Activated effector memory CD4-positive, alpha-beta T cell treated with Interleukin-2 at 50 U/mL for 16 hours (primary cell): ENCODE results near the gene PPM1H.
"Not testable (repeated sequence)": the region's sequence is repeated elsewhere in the genome, so short reads cannot be mapped to it uniquely, and the experiment has no call there.

Source experiments
- DNase-seq: peaks from one replicate; pipeline ENCODE4 v3.0.0-alpha.2; 2020

The PPM1H gene

DNA sequence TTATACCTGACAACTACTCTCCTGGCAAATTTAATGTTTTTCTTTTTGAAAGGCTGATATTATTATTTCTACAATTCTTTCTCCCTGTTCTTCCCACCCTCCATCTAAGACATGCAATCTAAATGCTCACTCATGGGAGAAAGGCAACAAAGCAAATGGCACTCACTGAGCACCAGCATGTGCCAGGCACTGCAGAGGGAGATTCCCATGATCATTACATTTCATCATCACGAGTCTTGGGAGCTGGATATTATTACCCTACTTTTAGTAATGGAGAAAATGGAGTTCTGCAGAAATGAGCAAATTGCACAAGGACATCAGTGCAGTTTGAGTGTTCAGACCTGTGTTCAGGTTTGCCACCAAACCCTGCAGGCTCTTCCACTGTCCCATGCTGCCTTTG, 27.9 kb downstream of the PPM1H start:
- no peak for DNase-seq

DNA sequence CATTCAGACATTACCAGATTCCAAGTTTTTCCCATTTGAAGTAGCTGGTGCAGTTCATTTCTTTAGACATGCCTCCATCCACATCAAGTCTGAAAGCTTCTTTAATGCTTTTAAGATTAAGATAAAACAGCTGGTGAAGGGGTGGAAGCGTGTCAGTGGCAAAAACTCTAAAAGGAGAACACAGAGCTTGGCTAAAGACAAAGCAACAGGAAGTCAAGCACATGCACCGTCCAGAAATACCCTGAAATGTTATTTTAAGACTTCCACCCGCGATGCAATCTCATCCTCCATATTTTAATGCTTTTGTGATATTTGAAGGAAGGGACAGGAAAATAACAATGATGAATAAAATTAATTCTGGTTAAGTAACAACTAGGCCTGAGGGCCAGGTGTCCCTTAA, 31.8 kb downstream of the PPM1H start:
- no peak for DNase-seq

DNA sequence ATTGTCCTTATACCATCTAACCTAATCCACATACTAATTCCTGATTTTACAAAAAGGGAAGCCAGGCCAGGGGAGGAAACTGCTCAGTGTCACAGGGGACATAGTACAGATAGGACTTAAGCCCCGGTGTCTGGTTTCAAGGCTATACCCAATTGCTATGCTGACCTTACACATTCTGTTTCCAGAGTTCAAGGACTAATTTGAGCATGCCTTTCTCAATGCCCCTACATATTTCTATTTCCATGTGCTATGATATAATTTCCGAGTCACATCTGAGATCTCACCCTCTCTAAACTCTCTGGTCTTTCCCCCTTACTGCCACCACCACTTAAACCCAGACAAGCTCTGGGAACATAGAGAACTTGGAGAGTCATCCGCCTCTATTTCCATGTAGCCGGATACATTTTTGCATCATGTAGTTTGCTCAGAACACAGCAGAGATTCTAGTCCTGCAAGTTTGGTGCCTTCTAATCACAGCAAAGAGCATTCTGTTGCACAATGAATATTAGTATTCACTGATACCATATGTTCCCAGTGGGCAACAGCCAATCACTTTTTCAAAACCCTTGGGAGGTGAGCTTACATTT, 34.2 kb downstream of the PPM1H start:
- no peak for DNase-seq

DNA sequence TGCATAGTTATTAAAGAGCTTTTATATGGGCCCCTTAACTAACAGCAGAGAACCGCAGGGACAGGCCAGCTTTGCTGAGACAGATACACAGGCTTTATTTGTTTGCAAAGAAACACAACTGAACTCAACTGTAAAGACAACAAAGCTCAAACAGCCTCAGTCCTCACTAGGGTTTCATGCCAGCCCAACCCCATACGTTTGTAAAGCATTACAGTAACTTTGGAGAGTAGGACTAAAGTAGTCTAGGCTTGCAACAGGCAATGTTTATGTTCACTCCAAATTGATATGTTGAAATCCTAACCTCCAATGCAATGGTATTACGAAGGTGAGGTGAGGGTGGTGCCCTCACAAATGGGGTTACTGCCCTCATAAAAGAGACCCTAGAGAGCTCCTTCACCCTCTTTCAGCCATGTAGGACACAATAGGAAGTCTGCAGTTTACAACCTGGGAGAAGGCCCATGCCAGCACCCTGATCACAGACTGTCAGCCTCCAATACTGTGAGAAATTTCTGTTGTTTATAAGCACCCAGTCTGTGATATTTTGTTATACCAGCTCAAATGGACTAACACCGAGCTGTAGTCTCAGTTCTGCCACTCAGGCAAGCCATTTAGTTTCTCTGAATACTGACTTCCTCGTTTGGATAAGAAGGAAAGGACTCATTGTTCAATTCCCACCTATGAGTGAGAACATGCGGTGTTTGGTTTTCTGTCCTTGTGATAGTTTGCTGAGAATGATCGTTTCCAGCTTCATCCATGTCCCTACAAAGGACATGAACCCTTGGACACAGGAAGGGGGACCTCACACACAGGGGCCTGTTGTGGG, 35.2 kb downstream of the PPM1H start:
- no peak for DNase-seq

DNA sequence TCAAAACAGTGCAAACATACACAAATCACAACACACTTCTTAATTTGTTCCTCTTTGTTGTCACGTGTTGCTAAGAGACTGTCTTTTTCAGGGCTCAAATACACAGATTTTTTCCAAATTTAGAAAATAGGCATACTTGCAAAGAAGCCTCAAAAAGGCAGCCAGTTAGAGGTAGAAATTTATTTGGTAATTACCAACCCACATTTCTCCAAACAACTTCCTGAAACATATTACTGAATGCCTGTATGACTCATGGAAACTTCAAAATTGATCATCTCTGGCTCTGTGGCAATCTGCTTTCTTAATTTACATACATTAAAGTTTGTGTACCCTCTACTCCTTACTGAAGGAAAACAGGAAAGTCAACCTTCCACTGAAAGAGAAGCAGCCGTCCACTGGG, 36.4 kb downstream of the PPM1H start:
- no peak for DNase-seq

DNA sequence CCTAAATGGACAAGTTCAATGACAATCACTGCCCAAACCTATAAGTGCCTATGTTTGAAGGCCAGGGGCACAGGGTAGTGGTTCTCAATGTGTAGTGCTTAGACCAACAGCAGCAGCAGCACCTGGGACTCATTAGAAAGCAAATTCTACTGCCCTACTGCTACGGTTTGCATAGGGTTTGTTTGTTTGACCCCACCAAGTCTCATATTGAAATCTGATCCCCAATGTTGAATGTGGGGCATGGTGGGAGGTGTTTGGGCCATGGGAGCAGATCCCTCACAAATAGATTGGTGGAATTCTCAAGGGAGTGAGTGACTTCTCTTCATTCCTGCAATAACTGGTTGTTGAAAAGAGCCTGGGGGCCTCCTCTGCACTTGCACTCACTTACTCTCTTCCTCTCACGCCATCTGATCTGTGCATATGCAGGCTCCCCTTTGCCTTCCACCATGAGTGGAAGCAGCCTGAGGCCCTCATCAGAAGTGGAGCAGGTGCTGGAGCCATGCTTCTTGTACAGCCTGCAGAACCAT, 39.5 kb downstream of the PPM1H start:
- DNase-seq = no peak

DNA sequence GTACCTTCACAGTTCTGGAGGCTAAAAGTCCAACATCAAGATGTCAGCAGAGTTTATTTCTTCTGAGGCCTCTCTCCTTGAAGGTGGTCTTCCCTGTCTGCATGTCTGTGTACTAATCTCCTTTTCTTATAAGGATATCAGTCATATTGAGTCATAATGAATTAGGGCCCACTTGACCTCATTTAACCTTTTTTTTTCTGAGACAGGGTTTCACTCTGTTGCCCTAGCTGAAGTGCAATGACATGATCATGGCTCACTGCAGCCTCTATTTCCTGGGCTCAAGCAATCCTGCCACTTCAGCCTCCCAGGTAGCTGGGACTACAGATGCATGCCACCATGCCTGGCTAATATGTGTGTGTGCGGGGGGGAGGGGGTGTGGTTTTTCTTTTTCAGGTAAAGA, 41.7 kb downstream of the PPM1H start:
- no peak for DNase-seq

DNA sequence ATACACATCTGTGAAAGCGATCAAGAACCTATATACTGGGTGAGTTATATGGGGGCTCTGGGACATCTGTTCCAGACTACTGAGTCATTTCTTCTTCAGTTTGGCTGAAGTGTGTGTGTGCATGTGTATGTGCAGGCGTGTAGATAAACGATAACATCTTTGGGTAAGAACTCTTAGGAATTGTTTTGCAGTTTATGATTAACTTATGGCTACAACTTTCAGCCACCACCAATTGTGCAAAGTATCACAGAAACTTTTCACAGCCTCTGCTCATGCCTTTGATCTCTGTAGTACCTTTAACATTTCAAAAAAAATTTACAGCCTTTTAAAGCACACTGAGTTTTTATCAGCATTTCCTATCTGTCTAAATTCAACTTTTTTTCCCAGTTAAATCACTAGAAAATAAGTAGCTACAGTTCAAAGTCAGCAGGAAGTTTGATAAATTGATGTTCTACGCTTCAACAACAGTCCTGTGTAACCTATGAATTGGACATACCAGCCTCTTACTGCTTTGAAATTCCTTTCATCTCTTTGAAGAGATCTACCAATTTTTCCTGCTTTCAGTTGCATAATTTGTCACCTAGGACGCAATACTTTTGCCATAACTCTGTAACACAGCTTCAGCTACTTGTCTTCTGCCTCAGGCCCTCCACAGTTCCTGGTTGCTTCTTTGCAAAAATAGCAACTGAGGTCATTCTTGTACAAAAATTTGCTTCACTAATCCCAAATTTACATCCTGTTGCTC, 43.0 kb downstream of the PPM1H start:
- no peak for DNase-seq

DNA sequence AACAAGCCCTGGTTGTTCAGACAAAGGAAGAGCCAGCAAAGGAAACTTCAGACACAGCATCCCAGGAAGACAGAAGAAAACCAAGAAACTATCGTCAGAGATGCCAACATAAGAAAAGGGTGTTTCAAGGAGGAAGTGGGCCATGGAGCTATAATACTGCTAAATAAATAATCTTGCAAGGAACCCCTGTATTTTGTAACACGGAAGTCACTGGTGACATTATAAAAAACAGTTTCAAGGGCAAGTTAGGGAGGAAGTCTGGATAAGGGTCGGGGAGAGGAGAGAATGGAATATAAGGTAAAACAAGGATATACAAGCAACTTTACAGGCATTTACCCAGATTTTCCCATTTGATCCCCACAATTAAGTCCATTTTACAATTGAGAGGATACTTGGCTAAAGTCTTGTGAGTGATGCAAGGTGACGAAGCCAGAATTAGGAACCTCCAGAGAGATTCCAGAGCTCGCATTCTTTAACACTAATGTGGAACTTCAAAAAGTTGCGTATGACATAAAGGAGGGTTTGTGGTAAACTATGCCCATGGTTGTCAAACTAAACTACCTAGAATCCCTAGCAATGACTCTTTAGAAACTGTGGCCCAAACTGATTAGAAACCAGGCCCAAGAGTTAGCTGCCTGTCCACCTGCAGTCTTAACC, 46.4 kb downstream of the PPM1H start:
- no peak for DNase-seq

DNA sequence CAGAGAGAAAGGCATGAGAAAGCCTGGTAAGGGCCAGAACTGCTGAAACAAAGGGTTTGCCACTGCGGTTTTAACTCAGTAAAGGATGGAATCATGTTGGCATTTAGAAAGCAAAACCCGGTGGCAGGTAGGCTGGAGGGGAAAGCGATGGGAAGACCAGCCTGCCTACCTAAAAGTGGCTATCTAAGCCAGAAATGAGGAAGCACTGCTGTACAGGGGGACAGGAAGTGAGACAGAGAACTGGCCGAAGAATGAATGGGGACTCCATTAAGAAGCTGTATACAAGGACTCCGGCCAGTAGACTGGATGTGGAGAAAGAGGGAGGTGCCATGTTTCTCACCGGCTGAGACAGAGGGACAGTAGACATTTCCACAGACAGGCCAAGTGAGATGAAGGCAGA, 48.2 kb downstream of the PPM1H start:
- DNase-seq = no peak

DNA sequence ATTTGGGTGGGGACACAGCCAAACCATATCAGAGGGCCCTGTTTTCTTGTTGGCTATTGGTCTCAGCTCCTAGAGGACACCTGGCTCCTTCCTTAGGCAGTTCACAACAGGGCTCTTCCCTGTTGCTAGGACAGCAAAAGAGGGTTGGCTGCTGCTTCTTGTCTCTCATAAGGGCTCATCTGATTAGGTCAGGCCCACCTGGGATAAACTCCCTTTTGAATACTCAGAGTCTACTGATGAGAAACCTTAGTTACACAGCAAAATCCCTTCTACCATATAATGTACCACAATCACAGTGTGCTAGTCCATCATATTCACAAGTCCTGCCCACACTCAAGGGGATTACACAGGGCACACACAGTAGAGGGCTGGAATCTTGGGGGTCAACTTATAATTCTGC, 49.7 kb downstream of the PPM1H start:
- DNase-seq = no peak

DNA sequence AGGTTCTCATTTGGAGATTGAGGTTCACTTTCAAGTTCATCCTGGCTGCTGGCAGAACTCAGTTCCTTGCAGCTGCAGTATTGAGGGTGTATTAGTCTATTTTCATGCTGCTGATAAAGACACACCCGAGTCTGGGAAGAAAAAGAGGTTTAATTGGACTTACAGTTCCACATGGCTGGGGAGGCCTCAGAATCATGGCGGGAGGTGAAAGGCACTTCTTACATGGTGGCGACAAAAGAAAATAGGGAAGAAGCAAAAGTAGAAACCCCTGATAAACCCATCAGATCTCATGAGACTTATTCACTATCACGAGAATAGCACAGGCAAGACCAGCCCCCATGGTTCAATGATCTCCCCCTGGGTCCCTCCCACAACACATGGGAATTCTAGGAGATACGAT, 50.1 kb downstream of the PPM1H start:
- DNase-seq = not testable (repeated sequence)

DNA sequence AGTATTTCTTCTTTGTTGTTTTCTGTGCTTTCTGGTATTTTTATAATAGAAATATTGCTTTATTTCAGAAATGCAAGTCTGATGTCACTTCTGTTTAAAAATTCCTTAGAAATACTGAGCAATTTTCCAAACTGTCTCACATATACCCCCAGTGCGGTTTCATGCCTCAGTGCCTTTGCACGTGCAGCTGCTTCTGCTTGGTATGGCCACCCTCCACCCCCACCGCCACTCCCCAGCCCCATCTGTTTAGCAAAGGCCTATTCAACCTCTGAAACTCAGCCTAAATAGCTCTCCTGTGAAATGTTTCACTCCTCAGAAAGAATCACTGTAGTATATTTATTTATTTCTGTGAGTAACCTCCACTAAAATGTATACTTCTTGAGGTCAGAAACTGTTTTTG, 52.3 kb downstream of the PPM1H start:
- no peak for DNase-seq

DNA sequence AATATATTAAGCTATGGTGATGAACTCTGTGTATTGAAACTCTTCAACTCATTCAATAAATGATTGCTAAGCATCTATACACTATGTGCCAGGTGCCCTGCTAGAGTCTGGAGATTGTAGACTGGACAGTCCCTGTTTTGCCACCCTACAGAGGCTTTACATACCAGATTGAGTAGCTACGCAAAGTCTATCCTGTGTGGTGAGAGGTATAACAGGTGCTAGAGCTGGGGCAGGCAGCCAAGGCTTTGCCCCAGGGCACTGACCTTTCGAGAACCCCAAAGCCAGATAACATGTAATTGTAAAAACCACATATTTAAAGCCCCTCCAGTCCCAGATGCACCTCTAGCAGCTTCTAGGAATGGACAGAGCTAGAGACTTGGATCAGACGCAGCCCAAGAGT, 52.8 kb downstream of the PPM1H start:
- DNase-seq = no peak

DNA sequence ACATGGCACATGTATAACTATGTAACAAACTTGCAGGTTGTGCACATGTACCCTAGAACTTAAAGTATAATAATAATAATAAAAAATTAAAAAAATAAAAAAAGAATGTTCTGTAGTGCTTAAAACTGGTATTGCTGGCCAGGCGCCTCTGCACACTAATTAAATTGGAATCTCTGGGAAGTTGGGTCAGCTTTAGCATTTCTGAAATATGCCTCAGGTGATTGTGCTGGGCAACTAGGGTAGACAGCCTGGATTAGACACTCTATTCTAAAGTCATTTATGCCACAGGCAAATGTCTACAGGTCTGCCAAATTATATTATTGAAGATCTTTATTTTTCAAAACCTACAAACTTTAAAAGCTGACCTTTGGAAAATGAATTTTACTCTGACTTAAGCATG, 55.3 kb downstream of the PPM1H start:
- no peak for DNase-seq

DNA sequence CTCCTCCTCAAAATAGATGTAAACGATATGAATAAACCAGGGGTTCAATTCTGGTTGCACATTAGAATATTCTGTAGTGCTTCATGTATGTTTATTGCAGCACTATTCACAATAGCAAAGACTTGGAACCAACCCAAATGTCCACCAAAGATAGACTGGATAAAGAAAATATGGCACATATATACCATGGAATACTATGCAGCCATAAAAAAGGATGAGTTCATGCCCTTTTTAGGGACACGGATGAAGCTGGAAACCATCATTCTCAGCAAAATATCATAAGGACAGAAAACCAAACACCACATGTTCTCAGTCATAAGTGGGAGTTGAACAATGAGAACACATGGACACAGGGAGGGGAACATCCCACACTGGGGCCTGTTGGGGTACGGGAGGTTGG, 55.7 kb downstream of the PPM1H start:
- not testable (repeated sequence) for DNase-seq

DNA sequence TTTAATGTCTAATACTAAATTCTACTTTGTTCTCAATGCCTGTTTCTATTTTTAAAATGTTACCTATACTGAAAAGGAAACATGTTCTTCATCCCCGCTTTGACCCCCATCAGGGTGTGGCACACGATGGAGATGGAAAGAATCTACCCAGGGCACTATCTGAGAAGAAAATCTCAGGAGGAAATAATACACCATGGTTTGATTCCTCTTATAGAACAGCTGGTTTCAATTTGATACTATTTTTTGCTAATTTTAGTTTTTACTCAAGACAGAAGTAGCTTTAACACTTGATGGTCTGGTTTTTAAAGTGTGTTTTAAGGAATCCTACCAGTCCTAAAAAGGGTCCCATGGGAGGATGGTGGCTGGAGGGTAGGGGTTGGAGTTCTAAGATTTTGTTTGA, 56.7 kb downstream of the PPM1H start:
- no peak for DNase-seq

DNA sequence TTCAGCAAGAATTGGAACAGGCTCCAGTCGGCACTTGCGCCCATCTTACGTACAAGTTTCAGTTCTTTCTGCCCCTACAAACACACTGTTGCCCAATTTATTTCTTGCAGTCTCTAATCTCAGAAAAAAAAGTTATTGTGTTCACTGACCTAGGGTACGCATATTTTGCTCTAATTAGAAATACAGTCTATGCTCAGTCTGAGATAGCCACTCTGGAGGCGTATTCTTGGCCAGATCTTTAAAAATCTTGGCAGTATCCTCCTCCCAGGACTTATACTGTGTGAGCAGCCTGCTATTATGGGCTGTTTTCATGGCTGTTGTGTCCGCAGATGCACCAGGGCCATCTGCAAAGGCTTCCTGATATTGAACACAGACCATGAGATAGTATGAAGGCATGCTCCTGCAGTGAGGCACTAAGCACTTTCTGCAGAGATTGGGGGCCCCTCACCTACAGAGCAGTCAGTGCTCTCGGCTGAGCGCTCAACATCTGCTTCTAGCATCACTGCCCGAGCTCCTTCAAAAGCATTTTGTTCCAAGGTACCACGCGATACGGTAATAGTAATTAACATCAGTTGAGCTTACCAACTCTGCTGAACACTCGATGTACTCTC, 57.9 kb downstream of the PPM1H start:
- DNase-seq = no peak

DNA sequence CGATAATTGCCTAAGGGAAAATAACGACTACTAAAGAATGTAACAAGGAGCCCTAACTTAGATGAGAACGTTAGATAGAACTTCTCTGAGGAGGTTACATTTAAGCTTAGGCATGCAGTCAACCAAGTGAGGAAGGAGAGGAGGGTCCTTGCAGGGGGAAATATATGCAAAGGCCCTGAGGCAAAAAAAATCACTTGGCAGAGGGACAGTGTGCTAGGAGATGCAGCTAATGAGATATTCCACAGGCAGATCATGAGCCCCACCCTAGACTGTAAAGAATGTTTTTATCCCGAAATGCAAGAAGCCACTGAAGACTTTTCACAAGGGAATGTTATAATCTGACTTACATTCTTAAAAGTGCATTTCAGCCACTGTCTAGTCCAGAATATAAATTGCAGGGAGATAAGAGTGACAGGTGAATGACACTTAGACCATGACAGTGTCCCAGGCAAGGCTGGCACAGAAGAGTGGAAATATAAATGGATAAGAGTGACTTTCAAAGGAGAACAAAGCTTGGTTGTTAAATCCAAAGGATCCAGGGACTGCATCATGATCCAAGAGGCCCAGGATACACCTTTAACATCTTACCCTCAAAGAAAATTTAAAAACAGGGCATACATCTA, 61.0 kb downstream of the PPM1H start:
- no peak for DNase-seq

DNA sequence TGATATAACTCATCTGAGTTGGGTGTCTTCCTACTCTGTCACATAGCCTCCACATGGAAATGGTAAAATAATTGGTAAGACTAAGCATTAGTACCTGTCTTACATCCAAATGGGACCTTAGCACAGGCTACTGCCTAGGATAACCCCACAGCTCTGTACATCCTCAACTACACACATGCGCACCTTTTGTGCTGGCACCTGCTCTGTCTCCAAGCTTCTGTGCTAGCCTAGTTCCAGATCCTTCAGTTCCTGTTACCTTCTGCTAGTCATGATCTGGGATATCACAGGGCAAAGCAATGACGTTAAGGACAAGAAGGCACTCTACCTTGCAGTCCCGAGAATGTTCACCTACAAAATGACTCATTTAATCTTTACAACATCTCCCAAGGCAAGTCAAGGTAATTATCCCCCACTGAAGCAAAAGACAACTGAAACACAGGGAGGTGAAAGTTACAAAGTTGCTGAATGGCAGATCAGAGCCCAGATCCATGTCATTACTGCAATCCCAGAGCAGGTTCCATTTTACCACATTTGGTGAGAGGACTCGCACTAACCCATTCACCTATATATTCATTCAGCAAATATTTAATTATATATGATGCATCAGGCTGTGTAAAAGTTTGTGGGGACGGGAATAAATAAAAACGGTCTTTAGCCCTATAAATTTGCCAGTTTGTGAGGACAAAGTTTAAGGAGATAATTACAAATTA, 61.7 kb downstream of the PPM1H start:
- DNase-seq = no peak

DNA sequence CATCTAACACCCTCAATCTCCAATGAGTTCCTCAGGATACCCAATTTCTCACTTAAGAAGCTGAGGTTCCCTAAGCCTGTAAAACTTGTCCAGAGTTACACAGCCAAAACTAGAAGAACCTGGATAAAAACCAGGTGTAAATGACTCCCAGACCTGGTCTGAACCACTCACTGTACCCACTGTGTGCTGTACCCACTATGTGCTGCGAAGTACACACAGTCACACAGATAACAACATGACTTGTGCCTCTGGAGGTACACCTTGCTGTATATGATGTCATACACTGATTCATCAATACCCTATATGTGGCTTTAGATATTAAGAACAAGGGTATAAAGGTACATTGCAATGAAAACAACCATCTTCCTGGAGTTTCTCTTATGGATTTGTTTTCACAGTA, 66.1 kb downstream of the PPM1H start:
- DNase-seq = no peak
